ENCODE results near the gene CLTA. TPM values are rescaled to one million over a fixed set of nuclear protein-coding genes. Genes with fewer than 3 reads are reported as not detected.

Gene CLTA
- total RNA-seq, 4 donors from 2014 or later, result 155 to 207 (median 175) TPM

DNA sequence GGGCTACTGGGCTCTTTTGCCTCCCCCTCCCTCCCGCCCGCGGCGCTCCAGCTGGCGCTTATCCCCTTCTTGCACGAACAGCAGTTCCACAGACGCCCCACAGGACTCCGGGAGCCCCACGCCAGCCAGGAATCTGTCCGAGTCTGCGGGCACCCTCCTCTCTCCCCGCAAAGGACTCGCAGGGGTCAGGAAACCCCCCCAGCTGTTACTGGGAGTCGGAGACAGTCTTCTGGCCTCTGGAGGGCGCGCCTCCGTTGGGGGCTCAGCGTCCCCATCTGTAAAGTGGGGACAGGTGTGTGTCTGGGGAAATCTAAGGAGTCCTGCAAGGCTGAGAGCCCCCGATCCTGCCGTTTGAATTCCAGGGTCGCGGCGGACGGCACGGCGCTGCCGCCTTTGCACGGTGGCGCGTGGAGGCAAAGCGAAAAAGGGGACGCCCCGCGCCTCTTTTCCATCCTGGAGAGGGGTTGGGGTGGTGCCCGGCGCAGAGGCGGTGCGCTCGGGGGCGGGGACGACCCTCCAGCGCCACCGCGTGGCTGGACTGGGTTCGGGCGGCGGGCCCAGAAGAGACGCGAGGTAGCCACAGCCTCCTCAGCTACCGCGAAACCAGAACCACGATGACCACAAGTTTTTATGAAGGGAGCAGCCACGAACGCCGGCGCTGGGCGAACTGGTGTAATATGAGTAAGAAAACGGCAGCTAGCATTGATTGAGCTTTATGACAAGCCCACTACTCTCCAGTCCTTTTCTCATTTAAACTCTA is 24.4 kb upstream of the CLTA start:
- TF ChIP-seq, protein P1, sequence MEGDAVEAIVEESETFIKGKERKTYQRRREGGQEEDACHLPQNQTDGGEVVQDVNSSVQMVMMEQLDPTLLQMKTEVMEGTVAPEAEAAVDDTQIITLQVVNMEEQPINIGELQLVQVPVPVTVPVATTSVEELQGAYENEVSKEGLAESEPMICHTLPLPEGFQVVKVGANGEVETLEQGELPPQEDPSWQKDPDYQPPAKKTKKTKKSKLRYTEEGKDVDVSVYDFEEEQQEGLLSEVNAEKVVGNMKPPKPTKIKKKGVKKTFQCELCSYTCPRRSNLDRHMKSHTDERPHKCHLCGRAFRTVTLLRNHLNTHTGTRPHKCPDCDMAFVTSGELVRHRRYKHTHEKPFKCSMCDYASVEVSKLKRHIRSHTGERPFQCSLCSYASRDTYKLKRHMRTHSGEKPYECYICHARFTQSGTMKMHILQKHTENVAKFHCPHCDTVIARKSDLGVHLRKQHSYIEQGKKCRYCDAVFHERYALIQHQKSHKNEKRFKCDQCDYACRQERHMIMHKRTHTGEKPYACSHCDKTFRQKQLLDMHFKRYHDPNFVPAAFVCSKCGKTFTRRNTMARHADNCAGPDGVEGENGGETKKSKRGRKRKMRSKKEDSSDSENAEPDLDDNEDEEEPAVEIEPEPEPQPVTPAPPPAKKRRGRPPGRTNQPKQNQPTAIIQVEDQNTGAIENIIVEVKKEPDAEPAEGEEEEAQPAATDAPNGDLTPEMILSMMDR (IDR thresholded peaks at IDR 0.05; ENCODE audit: low read depth), result no peak

DNA sequence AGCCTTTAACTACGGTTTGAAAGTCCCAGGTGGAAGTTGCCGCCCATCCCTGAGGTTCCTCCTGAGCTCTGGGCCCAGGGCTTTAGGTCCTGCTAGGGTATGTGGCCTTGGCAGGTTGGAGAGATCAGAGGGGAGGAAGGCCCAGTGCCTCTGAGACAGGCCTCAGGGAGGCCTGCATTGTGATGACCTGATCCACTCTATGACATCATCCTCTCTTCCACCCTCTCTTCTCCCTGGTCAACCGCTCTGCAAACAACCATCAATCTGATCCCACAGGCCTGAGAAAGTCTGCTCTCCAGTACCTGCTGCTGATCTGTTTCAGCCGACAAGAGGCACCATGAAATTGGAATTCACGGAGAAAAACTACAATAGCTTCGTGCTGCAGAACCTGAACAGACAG is 21.6 kb upstream of the CLTA start, which contains the start of gene CCIN:
Gene CCIN, plus strand, starts transcription at position 223 of the 400 bp plus-strand sequence. Its CDS starts 115 bp downstream, at position 338.
- TF ChIP-seq, protein P1 (IDR thresholded peaks at IDR 0.05; ENCODE audit: low read depth), result no peak

DNA sequence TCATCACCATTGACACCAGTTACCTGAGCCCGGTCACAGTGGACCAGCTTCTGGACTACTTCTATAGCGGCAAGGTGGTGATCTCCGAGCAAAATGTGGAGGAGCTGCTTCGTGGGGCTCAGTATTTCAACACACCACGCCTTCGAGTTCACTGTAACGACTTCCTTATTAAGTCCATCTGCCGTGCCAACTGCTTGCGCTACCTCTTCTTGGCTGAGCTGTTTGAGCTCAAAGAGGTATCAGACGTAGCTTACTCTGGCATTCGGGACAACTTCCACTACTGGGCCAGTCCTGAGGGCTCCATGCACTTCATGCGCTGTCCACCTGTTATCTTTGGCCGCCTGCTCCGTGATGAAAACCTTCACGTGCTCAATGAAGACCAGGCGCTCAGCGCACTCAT is 21.0 kb upstream of the CLTA start:
- TF ChIP-seq, protein P1 (IDR thresholded peaks at IDR 0.05; ENCODE audit: low read depth), result no peak

- TF ChIP-seq, protein P1 (IDR thresholded peaks at IDR 0.05; ENCODE audit: low read depth), result no peak
These were observed 20.2 kb upstream of the CLTA start for GRCh38 chr9:36170531-36170930.

GRCh38 chr9:36173861-36174260 is 16.9 kb upstream of the CLTA start:
- TF ChIP-seq, protein P1 (IDR thresholded peaks at IDR 0.05; ENCODE audit: low read depth), result no peak

DNA sequence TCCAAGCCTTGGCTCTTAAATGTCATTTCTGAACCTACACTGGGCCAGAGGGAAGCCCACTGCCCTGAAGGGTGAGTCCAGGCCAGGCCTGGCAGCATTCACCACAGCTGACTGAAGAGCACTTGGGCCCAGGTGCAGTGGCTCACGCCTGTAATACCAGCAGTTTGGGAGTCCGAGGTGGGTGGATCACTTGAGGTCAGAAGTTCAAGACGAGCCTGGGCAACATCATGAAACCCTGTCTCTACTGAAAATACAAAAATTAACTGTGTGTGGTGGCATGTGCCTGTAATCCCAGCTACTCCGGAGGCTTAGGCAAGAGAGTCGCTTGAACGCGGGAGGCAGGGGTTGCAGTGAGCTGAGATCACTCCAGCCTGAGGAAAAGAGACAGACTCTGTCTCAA is 16.4 kb upstream of the CLTA start:
- TF ChIP-seq, protein P1 (IDR thresholded peaks at IDR 0.05; ENCODE audit: low read depth), result no peak

- TF ChIP-seq, protein P1 (IDR thresholded peaks at IDR 0.05; ENCODE audit: low read depth), result no peak
These were observed 16.0 kb upstream of the CLTA start for GRCh38 chr9:36174731-36175130.
